ENCODE results near the gene RNF19B.

RNF19B gene

GRCh38 chr1:32891630-32892029, 73.0 kb downstream of the RNF19B start:
- H3K9me3 ChIP-seq (ENCODE audit: control insufficient read depth in 5 of 5, low read length in 5 of 5), result peaks cover 0 to 3% (median 0%) of the 10 kb centered on the region in 5 donors
- no peak overlapping the region for H3K9ac ChIP-seq (ENCODE audit: low read length in 5 of 5)
- H3K27me3 ChIP-seq (ENCODE audit: control insufficient read depth in 5 of 5, insufficient read depth in 4 of 5, low read length in 5 of 5), result peaks cover 21 to 52% (median 43%) of the 10 kb centered on the region in 5 donors
- H3K4me3 ChIP-seq (ENCODE audit: low read depth in 1 of 5, low read length in 5 of 5), result no peak overlapping the region
- no peak overlapping the region for H3K27ac ChIP-seq (ENCODE audit: low read depth, low read length)
- H3K4me1 ChIP-seq (ENCODE audit: control insufficient read depth in 5 of 5, insufficient read depth in 5 of 5, low read length in 5 of 5), result peaks cover 1 to 16% (median 13%) of the 10 kb centered on the region in 5 donors
- H3K36me3 ChIP-seq (ENCODE audit: control insufficient read depth in 5 of 5, insufficient read depth in 5 of 5, low read length in 5 of 5), result no peaks in the 10 kb centered on the region

GRCh38 chr1:32891241-32891570, 73.4 kb downstream of the RNF19B start:
- H3K9ac ChIP-seq (ENCODE audit: low read length in 5 of 5), result no peak overlapping the region
- no peak overlapping the region for H3K4me3 ChIP-seq (ENCODE audit: low read depth in 1 of 5, low read length in 5 of 5)
- peaks cover 1 to 16% (median 13%) of the 10 kb centered on the region in 5 donors for H3K4me1 ChIP-seq (ENCODE audit: control insufficient read depth in 5 of 5, insufficient read depth in 5 of 5, low read length in 5 of 5)
- no peaks in the 10 kb centered on the region for H3K36me3 ChIP-seq (ENCODE audit: control insufficient read depth in 5 of 5, insufficient read depth in 5 of 5, low read length in 5 of 5)
- peaks cover 0 to 3% (median 0%) of the 10 kb centered on the region in 5 donors for H3K9me3 ChIP-seq (ENCODE audit: control insufficient read depth in 5 of 5, low read length in 5 of 5)
- H3K27me3 ChIP-seq (ENCODE audit: control insufficient read depth in 5 of 5, insufficient read depth in 4 of 5, low read length in 5 of 5), result peaks cover 22 to 53% (median 45%) of the 10 kb centered on the region in 5 donors
- H3K27ac ChIP-seq (ENCODE audit: low read depth, low read length), result no peak overlapping the region

GRCh38 chr1:32890516-32891240, 73.9 kb downstream of the RNF19B start:
- peaks cover 0 to 3% (median 0%) of the 10 kb centered on the region in 5 donors for H3K9me3 ChIP-seq (ENCODE audit: control insufficient read depth in 5 of 5, low read length in 5 of 5)
- peaks cover 1 to 19% (median 13%) of the 10 kb centered on the region in 5 donors for H3K4me1 ChIP-seq (ENCODE audit: control insufficient read depth in 5 of 5, insufficient read depth in 5 of 5, low read length in 5 of 5)
- H3K9ac ChIP-seq (ENCODE audit: low read length in 5 of 5), result no peak overlapping the region
- no peak overlapping the region for H3K27ac ChIP-seq (ENCODE audit: low read depth, low read length)
- H3K36me3 ChIP-seq (ENCODE audit: control insufficient read depth in 5 of 5, insufficient read depth in 5 of 5, low read length in 5 of 5), result no peaks in the 10 kb centered on the region
- H3K27me3 ChIP-seq (ENCODE audit: control insufficient read depth in 5 of 5, insufficient read depth in 4 of 5, low read length in 5 of 5), result peaks cover 22 to 57% (median 50%) of the 10 kb centered on the region in 5 donors
- H3K4me3 ChIP-seq (ENCODE audit: low read depth in 1 of 5, low read length in 5 of 5), result no peak overlapping the region

- H3K36me3 ChIP-seq (ENCODE audit: control insufficient read depth in 5 of 5, insufficient read depth in 5 of 5, low read length in 5 of 5), result no peaks in the 10 kb centered on the region
- H3K9me3 ChIP-seq (ENCODE audit: control insufficient read depth in 5 of 5, low read length in 5 of 5), result peaks cover 0 to 3% (median 0%) of the 10 kb centered on the region in 5 donors
- peaks cover 1 to 19% (median 13%) of the 10 kb centered on the region in 5 donors for H3K4me1 ChIP-seq (ENCODE audit: control insufficient read depth in 5 of 5, insufficient read depth in 5 of 5, low read length in 5 of 5)
- H3K27me3 ChIP-seq (ENCODE audit: control insufficient read depth in 5 of 5, insufficient read depth in 4 of 5, low read length in 5 of 5), result peaks cover 30 to 65% (median 56%) of the 10 kb centered on the region in 5 donors
- H3K4me3 ChIP-seq (ENCODE audit: low read depth in 1 of 5, low read length in 5 of 5), result no peak overlapping the region
- no peak overlapping the region for H3K27ac ChIP-seq (ENCODE audit: low read depth, low read length)
- no peak overlapping the region for H3K9ac ChIP-seq (ENCODE audit: low read length in 5 of 5)
These were observed 74.8 kb downstream of the RNF19B start for GRCh38 chr1:32889731-32890278.

- Histone ChIP-seq H3K27ac (ENCODE audit: low read depth, low read length) (no peak overlapping the region), H3K4me1 (ENCODE audit: control insufficient read depth in 5 of 5, insufficient read depth in 5 of 5, low read length in 5 of 5) (peaks cover 1 to 16% (median 13%) of the 10 kb centered on the region in 5 donors), H3K4me3 (ENCODE audit: low read depth in 1 of 5, low read length in 5 of 5) (no peak overlapping the region), H3K9ac (ENCODE audit: low read length in 5 of 5) (no peak overlapping the region), H3K36me3 (ENCODE audit: control insufficient read depth in 5 of 5, insufficient read depth in 5 of 5, low read length in 5 of 5) (no peaks in the 10 kb centered on the region), H3K27me3 (ENCODE audit: control insufficient read depth in 5 of 5, insufficient read depth in 4 of 5, low read length in 5 of 5) (peaks cover 30 to 71% (median 61%) of the 10 kb centered on the region in 5 donors), H3K9me3 (ENCODE audit: control insufficient read depth in 5 of 5, low read length in 5 of 5) (peaks cover 0 to 3% (median 0%) of the 10 kb centered on the region in 5 donors)
These were observed 75.8 kb downstream of the RNF19B start for GRCh38 chr1:32888677-32889420.

- Histone ChIP-seq H3K4me1 (ENCODE audit: control insufficient read depth in 5 of 5, insufficient read depth in 5 of 5, low read length in 5 of 5) (peaks cover 1 to 11% (median 6%) of the 10 kb centered on the region in 5 donors), H3K9ac (ENCODE audit: low read length in 5 of 5) (no peak overlapping the region), H3K27me3 (ENCODE audit: control insufficient read depth in 5 of 5, insufficient read depth in 4 of 5, low read length in 5 of 5) (peaks cover 30 to 68% (median 63%) of the 10 kb centered on the region in 5 donors), H3K4me3 (ENCODE audit: low read depth in 1 of 5, low read length in 5 of 5) (no peak overlapping the region), H3K27ac (ENCODE audit: low read depth, low read length) (no peak overlapping the region), H3K9me3 (ENCODE audit: control insufficient read depth in 5 of 5, low read length in 5 of 5) (peaks cover 0 to 3% (median 0%) of the 10 kb centered on the region in 5 donors), H3K36me3 (ENCODE audit: control insufficient read depth in 5 of 5, insufficient read depth in 5 of 5, low read length in 5 of 5) (no peaks in the 10 kb centered on the region)
These were observed 76.5 kb downstream of the RNF19B start for GRCh38 chr1:32888134-32888533.

- Histone ChIP-seq H3K4me3 (ENCODE audit: low read depth in 1 of 5, low read length in 5 of 5) (no peak overlapping the region), H3K27me3 (ENCODE audit: control insufficient read depth in 5 of 5, insufficient read depth in 4 of 5, low read length in 5 of 5) (peaks cover 28 to 66% (median 59%) of the 10 kb centered on the region in 5 donors), H3K36me3 (ENCODE audit: control insufficient read depth in 5 of 5, insufficient read depth in 5 of 5, low read length in 5 of 5) (no peaks in the 10 kb centered on the region), H3K9ac (ENCODE audit: low read length in 5 of 5) (no peak overlapping the region), H3K9me3 (ENCODE audit: control insufficient read depth in 5 of 5, low read length in 5 of 5) (peaks cover 0 to 1% (median 0%) of the 10 kb centered on the region in 5 donors), H3K4me1 (ENCODE audit: control insufficient read depth in 5 of 5, insufficient read depth in 5 of 5, low read length in 5 of 5) (peaks cover under 1 to 6% (median 2%) of the 10 kb centered on the region in 5 donors), H3K27ac (ENCODE audit: low read depth, low read length) (no peak overlapping the region)
These were observed 77.0 kb downstream of the RNF19B start for GRCh38 chr1:32887623-32888022.

- H3K36me3 ChIP-seq (ENCODE audit: control insufficient read depth in 5 of 5, insufficient read depth in 5 of 5, low read length in 5 of 5), result no peaks in the 10 kb centered on the region
- H3K4me1 ChIP-seq (ENCODE audit: control insufficient read depth in 5 of 5, insufficient read depth in 5 of 5, low read length in 5 of 5), result peaks cover 0 to 8% (median 4%) of the 10 kb centered on the region in 5 donors
- H3K4me3 ChIP-seq (ENCODE audit: low read depth in 1 of 5, low read length in 5 of 5), result no peak overlapping the region
- H3K9ac ChIP-seq (ENCODE audit: low read length in 5 of 5), result no peak overlapping the region
- peaks cover 21 to 59% (median 53%) of the 10 kb centered on the region in 5 donors for H3K27me3 ChIP-seq (ENCODE audit: control insufficient read depth in 5 of 5, insufficient read depth in 4 of 5, low read length in 5 of 5)
- no peaks in the 10 kb centered on the region for H3K9me3 ChIP-seq (ENCODE audit: control insufficient read depth in 5 of 5, low read length in 5 of 5)
- H3K27ac ChIP-seq (ENCODE audit: low read depth, low read length), result no peak overlapping the region
These were observed 77.7 kb downstream of the RNF19B start for GRCh38 chr1:32886828-32887414.
